Ishikawa (cell line): ENCODE data around the gene CHN1.

ENCODE experiments used
- CEBPB ChIP-seq: IDR thresholded peaks from 2 replicates; pipeline ENCODE4 v1.6.1; 2012
- CREB1 ChIP-seq: IDR thresholded peaks from 2 replicates; pipeline ENCODE4 v1.6.1; 2012; ENCODE audit warnings: low read depth
- EGR1 ChIP-seq: IDR thresholded peaks from 2 replicates; pipeline ENCODE4 v1.6.1; 2012
- EP300 ChIP-seq: IDR thresholded peaks from 2 replicates; pipeline ENCODE4 v1.6.1; 2012; ENCODE audit warnings: borderline replicate concordance
- FOXM1 ChIP-seq: IDR thresholded peaks from 2 replicates; pipeline ENCODE4 v1.6.1; 2012; ENCODE audit warnings: low read depth, borderline replicate concordance
- MAX ChIP-seq: IDR thresholded peaks from 2 replicates; pipeline ENCODE4 v1.6.1; 2012
- NFIC ChIP-seq: IDR thresholded peaks from 2 replicates; pipeline ENCODE4 v1.6.1; 2012
- RAD21 ChIP-seq: IDR thresholded peaks from 2 replicates; pipeline ENCODE4 v1.6.1; 2012; ENCODE audit warnings: low read depth
- TAF1 ChIP-seq: IDR thresholded peaks from 2 replicates; pipeline ENCODE4 v1.6.1; 2012; ENCODE audit warnings: low read depth, mild to moderate bottlenecking
- TCF12 ChIP-seq: IDR thresholded peaks from 2 replicates; pipeline ENCODE4 v1.6.1; 2012; ENCODE audit warnings: low read depth
- TEAD4 ChIP-seq: IDR thresholded peaks from 2 replicates; pipeline ENCODE4 v1.6.1; 2012
- YY1 ChIP-seq: IDR thresholded peaks from 2 replicates; pipeline ENCODE4 v1.6.1; 2012; ENCODE audit warnings: low read depth
- ZBTB7A ChIP-seq: IDR thresholded peaks from 2 replicates; pipeline ENCODE4 v1.6.1; 2012; ENCODE audit warnings: low read depth
- TF ChIP-seq, protein P1 (sequence below): IDR thresholded peaks from 2 replicates; pipeline ENCODE4 v1.6.1; 2012
- TF ChIP-seq, protein P2 (sequence below): IDR thresholded peaks from 2 replicates; pipeline ENCODE4 v1.6.1; 2012; ENCODE audit warnings: low read depth, mild to moderate bottlenecking

Gene CHN1

GRCh38 chr2:174902506-174903263 lies 102.5 kb downstream of the CHN1 start:
- TF ChIP-seq RAD21 = no peak
- TF ChIP-seq MAX = no peak
- TF ChIP-seq CREB1 = no peak
- no peak for TF ChIP-seq CEBPB

DNA sequence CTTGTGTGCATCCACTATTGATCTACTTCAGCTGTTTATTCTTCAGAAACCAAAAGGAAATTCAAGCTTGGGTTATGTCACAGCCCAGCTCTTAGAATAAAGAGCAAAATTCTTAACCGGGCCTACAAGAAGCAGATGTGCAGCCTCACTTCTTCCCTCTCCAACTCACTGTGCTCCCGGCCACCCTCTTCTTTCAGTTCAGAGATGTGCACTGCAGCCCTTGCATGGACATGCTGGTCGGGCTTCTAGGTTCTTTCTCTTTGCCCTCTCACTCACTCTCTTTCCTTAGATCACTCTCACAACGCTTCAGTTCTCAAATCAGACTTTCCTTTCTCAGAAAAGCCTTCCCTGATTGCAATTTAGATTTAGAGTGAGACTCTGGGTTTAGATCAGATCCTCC lies 104.1 kb downstream of the CHN1 start:
- no peak for TF ChIP-seq ZBTB7A
- no peak for TF ChIP-seq TCF12
- no peak for TF ChIP-seq FOXM1
- no peak for TF ChIP-seq TEAD4
- no peak for TF ChIP-seq CREB1
- TF ChIP-seq EP300 = no peak
- TF ChIP-seq TAF1 = no peak
- TF ChIP-seq MAX = no peak
- TF ChIP-seq, protein P1, sequence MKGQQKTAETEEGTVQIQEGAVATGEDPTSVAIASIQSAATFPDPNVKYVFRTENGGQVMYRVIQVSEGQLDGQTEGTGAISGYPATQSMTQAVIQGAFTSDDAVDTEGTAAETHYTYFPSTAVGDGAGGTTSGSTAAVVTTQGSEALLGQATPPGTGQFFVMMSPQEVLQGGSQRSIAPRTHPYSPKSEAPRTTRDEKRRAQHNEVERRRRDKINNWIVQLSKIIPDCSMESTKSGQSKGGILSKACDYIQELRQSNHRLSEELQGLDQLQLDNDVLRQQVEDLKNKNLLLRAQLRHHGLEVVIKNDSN = no peak
- TF ChIP-seq, protein P2, sequence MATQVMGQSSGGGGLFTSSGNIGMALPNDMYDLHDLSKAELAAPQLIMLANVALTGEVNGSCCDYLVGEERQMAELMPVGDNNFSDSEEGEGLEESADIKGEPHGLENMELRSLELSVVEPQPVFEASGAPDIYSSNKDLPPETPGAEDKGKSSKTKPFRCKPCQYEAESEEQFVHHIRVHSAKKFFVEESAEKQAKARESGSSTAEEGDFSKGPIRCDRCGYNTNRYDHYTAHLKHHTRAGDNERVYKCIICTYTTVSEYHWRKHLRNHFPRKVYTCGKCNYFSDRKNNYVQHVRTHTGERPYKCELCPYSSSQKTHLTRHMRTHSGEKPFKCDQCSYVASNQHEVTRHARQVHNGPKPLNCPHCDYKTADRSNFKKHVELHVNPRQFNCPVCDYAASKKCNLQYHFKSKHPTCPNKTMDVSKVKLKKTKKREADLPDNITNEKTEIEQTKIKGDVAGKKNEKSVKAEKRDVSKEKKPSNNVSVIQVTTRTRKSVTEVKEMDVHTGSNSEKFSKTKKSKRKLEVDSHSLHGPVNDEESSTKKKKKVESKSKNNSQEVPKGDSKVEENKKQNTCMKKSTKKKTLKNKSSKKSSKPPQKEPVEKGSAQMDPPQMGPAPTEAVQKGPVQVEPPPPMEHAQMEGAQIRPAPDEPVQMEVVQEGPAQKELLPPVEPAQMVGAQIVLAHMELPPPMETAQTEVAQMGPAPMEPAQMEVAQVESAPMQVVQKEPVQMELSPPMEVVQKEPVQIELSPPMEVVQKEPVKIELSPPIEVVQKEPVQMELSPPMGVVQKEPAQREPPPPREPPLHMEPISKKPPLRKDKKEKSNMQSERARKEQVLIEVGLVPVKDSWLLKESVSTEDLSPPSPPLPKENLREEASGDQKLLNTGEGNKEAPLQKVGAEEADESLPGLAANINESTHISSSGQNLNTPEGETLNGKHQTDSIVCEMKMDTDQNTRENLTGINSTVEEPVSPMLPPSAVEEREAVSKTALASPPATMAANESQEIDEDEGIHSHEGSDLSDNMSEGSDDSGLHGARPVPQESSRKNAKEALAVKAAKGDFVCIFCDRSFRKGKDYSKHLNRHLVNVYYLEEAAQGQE = no peak
- TF ChIP-seq RAD21 = no peak
- TF ChIP-seq CEBPB = no peak
- no peak for TF ChIP-seq YY1
- no peak for TF ChIP-seq EGR1
- TF ChIP-seq NFIC = no peak

DNA sequence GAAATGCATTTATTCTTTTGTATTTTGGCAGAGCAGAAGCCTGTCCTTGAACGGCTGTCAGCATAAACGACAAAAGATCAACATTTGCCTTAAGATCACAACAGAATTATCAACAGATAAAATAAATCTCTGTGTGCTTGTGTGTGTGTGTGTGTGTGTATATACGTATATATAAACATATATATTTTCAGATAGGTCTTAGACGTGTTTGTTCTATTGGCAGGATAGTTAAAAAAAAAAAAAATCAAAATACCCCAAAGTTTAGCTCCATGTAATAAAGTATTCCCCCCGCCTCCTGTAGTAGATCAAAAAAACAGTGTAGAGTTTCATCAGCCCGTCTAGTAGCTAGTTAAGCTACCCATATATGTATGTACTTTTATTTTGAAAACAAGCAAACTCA lies 107.9 kb downstream of the CHN1 start:
- TF ChIP-seq TAF1 (no peak), MAX (no peak), CEBPB (no peak), FOXM1 (no peak), RAD21 (no peak), YY1 (no peak), ZBTB7A (no peak), EP300 (no peak), NFIC (no peak), TCF12 (no peak), CREB1 (no peak), EGR1 (no peak), TEAD4 (no peak)
- TF ChIP-seq, protein P2 = no peak
- TF ChIP-seq, protein P1 = no peak

DNA sequence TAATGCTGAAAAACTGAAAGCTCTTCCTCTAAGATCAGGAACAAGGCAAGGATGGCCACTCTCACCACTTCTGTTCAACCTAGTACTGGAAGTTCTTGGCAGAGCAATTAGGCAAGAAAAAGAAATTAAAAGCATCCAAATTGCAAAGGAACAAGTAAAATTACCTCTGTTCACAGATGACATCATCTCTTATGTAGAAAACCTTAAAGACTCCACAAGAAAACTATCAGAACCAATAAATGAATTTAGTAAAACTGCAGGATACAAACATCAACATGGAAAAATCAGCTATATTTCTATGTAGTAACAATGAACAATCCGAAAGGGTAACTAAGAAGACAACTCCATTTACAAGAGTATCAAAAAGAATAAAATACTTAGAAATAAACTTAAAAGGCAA lies 112.2 kb downstream of the CHN1 start:
- no peak for TF ChIP-seq NFIC
- TF ChIP-seq, protein P1 = no peak
- TF ChIP-seq CREB1 = no peak
- no peak for TF ChIP-seq TAF1
- no peak for TF ChIP-seq EP300
- TF ChIP-seq, protein P2 = no peak
- TF ChIP-seq ZBTB7A = no peak
- no peak for TF ChIP-seq TCF12
- no peak for TF ChIP-seq RAD21
- TF ChIP-seq CEBPB = no peak
